Fibroblast of skin of abdomen (primary cell): Measurements from ENCODE around the gene RAPGEF6.
A peak's percentile ranks its signal among the peaks of the same experiment; 100 is the strongest.
"Not testable (repeated sequence)": the region's sequence is repeated elsewhere in the genome, so short reads cannot be mapped to it uniquely, and the experiment has no call there.

ENCODE experiments used
- DNase-seq: peaks from one replicate; pipeline ENCODE4 v3.0.0-alpha.2; 2013

The RAPGEF6 gene

DNA sequence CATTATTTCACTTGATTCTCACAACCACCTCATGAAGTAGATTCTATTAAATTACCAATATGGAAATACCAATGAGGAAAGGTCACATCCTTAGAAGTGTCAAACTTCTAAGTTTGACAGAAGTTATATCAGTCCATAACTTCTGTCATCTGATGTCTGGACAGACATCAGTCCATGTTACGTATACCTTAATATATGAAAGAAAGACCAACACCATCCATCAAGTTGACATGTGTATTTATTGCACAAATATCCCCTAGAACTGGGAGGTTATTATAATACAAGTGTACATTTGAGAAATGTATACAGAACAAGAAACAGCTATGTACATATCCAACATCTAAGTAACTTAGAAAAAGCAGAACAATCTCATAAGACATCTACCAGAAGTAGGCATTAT is 6.5 kb upstream of the RAPGEF6 start:
- no peak for DNase-seq

DNA sequence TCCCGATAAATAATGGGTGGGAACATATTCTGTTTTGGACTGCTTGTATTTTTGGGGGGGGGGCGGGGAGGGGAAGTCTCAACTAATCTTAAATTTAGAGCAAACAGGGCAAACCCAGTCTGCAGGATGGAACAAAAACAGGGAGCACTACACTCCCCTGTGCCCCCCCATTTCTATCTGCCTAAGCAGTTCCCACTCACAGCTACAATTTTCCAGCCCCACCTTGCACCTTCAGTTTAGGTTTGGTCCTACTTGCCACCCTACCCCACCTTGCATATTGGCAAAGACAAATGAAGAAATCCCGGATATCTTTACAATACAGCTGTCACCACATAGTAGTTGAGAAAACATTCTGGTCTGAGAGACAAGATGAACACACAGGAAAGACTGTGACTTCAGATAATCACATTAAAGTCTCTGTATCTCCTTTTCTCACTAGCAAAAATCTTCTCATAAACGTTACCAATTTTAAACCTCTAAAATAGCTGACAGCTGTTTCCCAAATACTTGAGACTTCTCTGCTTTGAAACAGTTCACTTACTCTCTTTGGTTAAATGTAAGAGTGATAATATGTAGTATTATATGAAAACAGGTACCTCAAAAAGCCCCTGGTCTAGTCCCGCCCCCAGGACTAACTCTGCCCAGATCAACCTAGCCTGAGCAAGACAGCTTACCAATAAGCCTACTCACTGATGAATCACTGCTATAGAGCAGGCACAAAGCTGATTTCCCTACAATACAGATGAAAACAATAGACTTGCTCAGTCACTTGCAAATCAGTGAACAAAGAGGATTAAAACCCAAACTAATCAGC is 5.2 kb upstream of the RAPGEF6 start:
- peak; percentile 17 for DNase-seq

DNA sequence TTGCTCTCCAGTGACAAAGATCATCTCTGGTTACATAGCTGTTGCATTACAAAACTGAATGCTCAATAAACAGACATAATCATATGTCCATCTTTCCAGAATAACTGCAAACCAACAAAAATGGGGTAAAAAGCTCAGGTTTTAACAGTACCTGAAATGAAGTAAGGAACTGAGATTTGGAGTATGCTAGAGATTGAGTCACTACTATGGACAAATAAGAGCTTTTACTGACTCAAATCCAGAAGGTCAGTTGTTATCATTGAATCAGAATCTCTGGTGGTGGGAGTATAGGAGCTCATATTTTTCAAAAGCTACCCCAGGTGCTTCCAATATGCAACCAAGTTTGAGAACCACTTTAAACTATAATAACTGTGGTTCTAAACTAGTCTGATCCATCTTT is 4.1 kb upstream of the RAPGEF6 start:
- DNase-seq = no peak

DNA sequence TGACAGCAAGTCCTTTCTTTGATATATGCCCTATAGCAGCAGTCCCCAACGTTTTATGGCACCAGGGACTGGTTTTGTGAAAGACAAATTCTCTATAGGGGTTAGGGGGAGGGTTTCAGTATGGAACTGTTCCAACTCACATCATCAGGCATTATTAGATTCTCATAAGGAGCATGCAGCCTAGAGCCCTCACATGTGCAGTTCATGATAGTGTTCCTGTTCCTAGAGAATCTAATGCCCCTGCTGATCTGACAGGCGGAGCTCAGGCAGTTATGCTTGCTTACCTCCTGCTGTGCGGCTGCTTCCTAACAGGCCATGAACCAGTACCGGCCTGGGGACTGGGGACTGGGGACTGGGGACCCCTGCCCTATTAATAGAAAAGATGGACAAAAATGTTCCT is 2.7 kb upstream of the RAPGEF6 start:
- DNase-seq = no peak

DNA sequence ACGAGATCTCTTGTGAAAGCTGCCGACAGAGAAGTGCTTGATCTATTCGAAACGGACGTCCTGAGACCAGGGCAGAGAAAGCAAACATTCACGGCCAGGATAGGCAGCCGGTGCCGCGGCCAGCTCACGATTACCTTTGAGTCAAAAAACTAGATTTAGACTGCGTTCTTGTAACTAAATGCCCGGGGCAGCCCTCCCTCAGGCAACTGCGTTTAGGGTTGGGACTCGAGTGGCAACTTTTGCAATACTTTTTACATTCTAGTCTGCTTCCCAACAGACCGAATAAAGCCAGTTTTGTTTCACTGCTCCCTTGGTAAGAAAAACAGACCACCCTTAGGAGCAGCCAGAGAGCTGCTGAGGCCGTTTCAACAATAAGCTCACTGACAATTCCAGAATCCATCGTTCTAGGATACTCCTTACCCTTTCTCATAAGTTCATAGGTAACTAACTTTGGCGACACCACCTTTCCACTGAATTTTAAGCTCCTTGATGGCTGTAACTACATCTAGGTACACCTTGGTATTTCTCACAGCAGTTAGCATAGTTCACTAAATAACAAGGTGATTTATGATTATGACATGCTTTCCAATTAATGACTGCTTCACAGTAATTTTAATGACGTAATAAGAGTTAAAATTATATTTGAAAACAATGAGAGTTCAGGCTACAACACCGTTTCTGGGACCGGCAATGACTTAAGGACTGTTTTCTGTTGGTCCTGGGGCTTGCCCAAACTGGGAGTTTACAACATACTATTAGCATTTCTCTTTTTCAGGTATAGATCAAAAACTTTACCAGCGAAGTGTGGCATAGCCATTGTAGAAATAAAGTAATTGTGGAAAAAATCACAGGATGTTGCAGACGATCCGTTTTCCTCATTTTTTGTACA is 899 bp upstream of the RAPGEF6 start:
- DNase-seq = no peak

DNA sequence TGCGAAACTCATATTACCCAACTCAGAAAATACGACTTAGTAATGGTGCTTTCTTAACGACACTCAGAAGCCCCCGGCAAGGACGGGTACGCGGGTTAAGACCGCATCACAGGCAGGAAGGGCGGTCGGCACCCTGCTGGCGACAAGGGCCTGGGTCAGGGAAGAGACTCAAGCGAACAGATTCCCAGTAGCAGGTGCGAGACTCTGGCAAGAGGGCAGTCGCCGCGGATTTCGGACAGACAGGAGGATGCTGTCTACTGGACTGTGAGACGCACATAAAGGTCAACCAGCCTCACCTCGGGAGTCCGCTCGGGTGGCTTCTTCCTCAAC is 398 bp downstream of the RAPGEF6 start:
- peak; percentile 37 for DNase-seq

DNA sequence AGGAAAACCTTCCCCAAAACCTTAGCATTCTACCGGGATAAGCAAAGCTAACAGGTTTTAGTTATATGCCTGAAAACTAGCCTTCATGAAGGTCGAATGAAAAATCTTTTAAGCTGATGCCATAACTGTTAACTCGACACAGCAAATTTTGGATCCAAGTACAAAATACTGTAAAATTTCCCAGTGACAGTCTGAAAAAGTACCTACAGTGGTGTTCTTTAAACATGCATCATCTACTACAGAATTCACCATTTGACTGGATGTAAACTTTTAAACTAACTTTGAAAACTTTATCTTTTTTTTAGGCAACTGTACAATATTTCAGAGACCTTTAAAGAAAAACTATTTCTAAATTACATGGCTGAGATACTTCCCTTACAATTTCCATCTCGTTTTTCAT is 791 bp downstream of the RAPGEF6 start:
- no peak for DNase-seq

DNA sequence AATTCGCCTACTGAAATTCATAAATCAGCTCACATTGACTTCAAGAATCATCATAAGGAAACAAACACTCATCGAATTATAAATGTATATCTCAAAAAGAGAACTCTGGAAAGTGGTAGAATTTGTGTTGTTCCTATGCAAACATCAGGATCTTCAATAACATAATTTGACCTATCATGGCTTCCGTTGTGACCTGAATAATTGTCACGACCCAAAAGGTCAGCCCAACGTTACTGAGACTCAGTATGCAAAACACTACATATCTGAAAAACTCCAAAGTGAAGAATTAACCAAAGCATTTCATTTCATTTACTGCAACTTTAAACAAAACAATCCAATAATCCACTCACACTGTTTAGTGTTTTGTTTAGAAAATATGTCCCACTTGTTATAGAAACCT is 1.2 kb downstream of the RAPGEF6 start:
- no peak for DNase-seq

DNA sequence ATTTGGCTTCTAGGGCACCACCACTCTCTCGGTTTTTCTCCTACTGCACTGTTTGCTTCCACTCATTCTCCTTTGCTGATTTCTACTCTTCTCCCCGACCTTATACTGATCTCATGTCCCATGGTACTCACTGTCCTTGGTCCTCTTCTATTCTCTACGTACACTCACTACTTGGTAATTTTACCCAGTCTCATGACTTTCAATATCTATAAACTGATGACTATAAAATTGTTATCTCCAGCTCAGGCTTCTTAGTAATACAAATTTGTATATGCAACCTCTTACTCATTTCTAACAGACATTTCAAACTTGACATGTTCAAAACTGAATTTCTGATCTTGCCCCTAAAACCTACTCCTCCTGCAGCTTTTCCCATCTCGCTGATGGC is 4.1 kb downstream of the RAPGEF6 start:
- no peak for DNase-seq

DNA sequence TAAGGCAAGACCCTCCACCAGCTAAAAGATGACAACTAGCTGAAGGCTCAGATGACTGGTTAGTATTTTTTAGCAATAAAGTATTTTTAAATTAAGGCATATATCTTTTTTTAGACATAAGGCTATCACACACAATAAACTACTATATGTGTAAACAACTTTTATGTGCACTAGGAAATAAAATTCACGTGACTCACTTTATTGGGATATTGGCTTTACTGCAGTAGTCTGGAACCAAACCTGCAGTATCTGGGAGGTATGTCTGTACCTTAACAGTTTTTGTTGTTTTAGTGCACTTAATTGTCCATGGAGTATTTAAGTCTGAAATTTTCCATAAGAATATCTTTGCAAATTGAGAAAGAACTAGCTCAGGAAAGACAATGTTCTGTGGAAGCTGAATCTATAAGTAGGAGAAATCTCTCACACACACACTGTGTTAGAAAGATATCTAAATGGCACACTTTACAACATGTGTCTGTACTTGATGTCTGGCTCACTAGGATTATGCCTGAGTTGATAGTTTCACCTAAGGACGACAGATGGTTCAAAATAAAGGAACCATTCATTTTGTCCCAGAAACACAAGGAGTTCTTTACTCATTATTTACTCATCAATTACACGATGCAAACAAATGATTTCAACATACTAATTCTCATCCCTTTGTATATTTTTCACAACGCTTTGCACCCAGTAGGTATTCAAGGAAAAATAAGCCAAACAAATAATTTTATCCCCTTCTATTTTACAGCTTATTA is 4.6 kb downstream of the RAPGEF6 start:
- DNase-seq = no peak

DNA sequence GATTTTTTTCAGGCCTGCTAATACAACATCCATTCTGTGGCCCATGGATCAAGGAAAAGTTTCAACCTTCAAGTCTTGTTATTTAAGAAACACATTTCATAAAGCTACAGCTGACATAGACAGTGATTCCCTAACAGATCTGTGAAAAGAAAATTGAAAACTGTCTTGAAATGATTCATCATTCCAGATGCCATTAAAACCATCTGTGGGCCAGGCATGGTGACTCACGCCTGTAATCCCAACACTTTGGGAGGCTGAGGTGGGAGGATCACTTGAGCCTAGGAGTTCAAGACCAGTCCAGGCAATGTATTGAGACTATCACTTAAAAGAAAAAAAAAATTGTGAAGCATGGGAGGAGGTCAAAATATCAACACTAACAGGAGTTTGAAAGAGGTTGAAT is 6.0 kb downstream of the RAPGEF6 start:
- DNase-seq = peak; percentile 72

DNA sequence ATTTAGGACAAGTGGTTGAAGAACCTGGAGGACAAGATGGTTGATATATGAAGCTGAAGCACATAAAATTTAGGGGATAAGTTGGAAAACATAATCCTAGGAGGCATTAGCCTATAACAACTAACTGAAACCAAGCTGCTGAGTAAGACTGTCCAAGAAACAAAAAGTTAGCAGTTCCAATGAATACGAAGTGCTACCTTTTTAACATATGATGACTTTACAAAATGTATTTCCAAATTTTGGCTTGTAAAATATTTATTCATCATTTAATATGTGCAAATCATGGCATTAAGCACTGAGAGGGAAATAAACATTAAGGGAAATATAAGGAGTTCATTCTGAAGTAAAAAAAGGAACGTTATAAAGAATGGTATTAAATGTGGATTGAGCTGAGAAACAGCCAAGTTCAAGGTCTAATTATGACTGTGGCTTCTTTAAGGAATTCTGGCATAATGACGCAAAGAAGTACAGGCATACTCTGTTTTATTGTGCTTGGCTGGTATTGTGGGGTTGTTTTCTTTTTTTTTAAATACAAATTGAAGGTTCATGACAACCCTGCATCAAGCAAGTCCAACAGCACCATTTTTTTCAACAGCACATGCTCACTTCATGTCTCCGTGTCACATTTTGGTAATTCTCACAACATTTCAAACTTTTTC is 7.7 kb downstream of the RAPGEF6 start:
- no peak for DNase-seq

DNA sequence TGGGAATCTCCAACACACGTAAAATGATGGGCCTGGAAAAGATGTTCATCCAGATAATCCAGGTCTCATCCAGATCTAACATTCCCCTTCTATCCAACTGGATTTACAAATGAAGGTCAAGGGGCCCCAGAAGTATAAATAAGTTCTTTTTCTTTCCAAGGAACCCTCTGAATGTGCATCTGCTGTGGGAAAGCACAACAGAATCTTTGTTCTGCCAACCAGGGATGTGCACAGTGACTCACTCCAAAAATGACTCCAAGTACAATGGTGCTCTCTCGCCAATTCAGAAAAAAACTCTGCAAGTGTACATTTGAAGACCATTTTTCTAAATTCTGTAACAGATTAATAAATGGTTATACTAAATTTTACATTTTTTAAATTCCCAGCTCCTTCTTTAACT is 12.4 kb downstream of the RAPGEF6 start:
- no peak for DNase-seq

DNA sequence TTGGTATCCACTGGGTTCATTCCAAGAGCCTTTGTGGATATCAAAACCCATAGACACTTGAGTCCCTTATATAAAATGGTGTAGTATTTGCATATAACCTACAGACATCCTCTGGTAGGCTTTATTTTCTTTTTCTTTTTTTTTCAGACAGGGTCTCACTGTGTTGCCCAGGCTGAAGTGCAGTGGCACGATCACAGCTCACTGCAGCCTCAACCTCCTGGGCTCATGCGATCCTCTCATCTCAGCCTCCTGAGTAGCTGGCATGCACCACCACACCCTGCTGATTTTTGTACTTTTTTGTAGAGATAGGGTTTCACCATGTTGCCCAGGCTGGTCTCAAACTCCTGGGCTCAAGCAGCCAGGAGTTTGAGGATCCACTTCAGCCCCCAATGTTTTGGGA is 13.9 kb downstream of the RAPGEF6 start:
- not testable (repeated sequence) for DNase-seq

DNA sequence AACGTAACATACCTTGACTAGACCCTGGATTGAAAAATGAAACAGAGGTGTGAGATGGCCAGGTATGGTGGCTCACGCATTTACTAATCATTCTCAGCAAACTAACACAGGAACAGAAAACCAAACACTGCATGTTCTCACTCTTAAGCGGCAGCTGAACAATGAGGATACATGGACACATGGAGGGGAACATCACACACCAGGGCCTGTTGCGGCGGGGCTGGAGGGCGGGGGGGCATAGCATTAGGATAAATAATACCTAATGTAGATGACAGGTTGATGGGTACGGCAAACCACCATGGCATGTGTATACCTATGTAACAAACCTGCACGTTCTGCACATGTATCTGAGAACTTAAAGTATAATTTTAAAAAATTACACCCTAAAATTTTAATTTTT is 15.9 kb downstream of the RAPGEF6 start:
- no peak for DNase-seq

DNA sequence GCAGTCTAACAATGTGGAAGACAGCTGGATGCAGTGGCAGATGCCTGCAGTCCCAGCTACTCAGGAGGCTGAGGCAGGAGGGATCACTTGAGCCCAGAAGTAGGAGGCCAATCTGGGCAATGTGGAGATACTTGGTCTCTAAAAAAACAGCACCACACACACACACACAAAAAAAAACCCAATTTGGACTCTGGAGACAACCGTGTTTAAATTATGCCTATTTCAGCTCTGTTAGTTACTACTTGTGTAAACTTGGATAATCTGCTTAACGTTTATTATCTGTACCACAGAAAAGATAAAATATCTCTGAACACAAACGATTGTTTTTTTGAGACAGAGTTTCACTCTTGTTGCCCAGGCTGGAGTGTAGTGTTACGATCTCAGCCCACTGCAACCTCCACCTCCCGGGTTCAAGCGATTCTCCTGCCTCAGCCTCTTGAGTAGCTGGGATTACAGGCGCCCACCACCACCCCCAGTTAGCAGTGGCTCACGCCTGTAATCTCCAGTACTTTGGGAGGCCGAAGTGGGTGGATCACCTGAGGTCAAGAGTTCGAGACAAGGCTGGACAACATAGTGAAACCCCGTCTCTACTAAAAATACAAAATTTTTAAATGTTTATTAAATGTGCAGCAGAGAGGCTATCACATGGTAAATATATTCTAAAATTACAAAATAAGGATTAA is 17.7 kb downstream of the RAPGEF6 start:
- no peak for DNase-seq

DNA sequence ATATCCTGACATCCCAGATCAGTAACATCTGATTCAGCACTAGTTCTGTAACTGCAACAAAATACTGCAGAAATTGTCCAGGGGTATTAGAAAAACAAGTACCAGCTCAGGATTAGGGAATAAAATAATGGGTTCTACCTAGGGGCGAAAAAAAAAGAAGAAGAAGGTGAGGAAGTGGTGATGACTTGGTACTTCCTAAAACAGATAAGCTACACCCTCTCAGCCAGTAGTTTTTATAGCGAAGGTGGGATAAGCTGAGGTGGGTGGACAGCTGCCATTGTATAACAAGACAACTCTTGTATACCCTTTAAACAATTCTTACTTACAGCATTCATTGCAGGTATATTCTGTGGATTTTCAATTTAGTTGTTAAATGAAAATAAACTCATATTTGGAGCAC is 19.1 kb downstream of the RAPGEF6 start:
- DNase-seq = no peak

DNA sequence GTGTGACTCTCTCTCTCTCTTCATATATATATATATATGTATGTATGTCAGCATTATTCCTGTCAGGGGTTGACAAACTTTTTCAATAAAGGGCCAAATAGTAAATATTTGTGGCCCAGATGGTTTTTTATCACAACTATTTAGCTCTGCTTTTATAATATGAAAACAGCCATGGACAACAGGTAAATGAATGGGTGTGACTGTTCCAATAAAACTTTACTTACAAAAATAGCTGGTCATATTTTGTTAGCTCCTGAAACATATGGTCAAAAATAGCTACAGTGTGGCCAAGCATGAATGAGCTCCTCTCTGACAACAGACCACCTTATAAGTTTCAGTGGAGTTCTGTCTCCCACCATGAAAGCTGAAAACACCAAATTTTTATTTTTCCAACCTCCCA is 21.6 kb downstream of the RAPGEF6 start:
- no peak for DNase-seq

DNA sequence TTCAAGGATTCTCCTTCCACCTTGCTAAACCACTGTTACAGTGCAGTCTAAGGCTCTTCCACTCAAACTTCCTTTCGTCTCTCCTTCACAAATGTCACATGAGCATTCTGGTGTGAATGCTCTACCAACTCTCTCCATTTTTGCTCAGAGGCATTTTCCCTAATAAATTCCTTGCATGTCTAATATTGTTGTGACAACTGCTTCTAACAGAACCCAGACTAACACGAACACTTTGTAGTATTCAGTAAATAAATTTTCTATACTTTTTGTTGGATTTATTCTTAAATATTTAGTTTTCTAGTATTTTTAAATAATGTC is 24.0 kb downstream of the RAPGEF6 start:
- DNase-seq = no peak

DNA sequence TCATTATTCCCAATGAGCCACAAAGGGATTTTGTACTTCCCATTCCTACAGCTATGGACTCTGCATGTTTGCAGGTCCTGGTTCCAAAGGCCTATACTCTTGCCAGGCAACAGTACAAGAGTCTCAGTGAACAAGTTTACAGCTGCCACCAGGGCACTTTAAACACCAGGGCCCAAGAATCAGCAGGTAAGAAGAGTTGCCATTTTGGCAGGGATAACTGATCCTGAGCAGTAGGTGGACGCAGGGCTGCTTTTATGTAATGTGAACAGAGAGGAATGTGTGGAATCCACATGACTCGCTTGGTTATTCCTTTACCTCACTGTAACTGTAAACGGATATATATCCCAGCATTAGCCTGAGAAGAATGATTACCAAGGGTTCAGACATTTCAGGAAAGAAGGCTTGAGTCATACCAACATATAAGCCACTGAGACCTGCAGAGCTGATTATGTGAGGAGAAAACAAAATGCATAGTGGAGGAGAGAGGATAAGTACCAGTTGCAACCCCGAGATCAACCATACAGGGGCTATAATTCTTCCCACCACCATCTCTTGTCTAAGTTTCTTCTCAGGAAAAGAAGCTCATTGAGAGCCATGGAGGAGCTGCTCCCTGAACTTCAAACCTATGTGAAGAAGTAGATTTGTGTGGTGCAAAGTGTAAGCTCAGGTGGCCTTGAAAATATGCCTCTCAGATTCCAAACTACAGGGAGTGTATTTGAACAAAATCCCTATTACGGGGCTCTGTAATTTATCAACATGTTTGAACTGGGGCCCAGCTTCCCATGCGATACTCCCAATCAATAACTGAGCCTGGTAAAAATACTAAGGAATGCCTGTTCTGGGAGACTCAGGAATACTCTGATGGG is 24.6 kb downstream of the RAPGEF6 start:
- peak; percentile 92 for DNase-seq

DNA sequence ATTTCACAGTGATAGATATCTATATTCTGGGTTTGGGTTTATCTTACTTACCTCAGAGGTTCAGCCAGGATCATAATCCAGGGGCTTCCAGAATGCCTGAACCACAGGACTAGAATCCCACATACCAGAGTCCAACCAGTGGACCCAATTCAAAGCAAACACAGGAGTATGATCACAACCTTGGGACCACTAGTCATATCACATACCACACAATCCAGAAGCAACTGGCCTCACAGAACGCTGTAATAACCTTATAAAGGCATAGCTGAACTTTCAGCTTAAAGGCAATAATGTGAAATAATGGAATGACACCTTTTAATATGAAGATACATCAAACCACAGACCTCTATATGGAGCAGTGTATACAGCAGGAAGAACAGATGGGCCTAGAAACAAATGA is 25.3 kb downstream of the RAPGEF6 start:
- DNase-seq = peak; percentile 73
